OCI-LY3 (cell line): ENCODE results near the gene CLDN24.

Experiments used
- H2AFZ ChIP-seq: fragments of 200-600, 300-600 bp; shearing (Covaris generic); 2 replicates; pipeline ENCODE4 v1.6.0; 2014; ENCODE audit warnings: antibody characterized with exemption, low read depth, low read length
- H3K27ac ChIP-seq: fragments of 200-600, 300-600 bp; sonication (generic); 2 replicates; pipeline ENCODE4 v1.5.1; 2014; ENCODE audit warnings: mild to moderate bottlenecking, low read length, moderate library complexity, mixed read lengths
- H3K27me3 ChIP-seq: fragments of 200-600, 300-600 bp; sonication (generic); 2 replicates; pipeline ENCODE4 v1.6.1; 2014; ENCODE audit warnings: low read depth, low read length, mixed read lengths
- H3K36me3 ChIP-seq: fragments of 200-600, 300-600 bp; sonication (generic); replicated peaks from 2 replicates; pipeline ENCODE3; 2014; ENCODE audit warnings: low read depth, low read length, mixed read lengths
- H3K4me1 ChIP-seq: fragments of 300-600, 200-600 bp; sonication (generic); 2 replicates; pipeline ENCODE4 v1.6.1; 2014; ENCODE audit warnings: low read length, mixed read lengths
- H3K4me2 ChIP-seq: fragments of 200-600, 300-600 bp; sonication (generic); 2 replicates; pipeline ENCODE4 v1.6.1; 2014; ENCODE audit warnings: low read length, mixed read lengths
- H3K4me3 ChIP-seq: fragments of 300-600, 200-600 bp; sonication (generic); 2 replicates; pipeline ENCODE4 v1.5.1; 2014; ENCODE audit warnings: antibody characterized with exemption, mild to moderate bottlenecking, low read length, moderate library complexity
- H3K79me2 ChIP-seq: fragments of 300-600, 200-600 bp; shearing (Covaris generic); 2 replicates; pipeline ENCODE4 v1.6.1; 2014; ENCODE audit warnings: mild to moderate bottlenecking, low read length, mixed read lengths
- H3K9ac ChIP-seq: fragments of 300-600, 200-600 bp; shearing (Covaris generic); 2 replicates; pipeline ENCODE4 v1.6.0; 2014; ENCODE audit warnings: mild to moderate bottlenecking, low read length, moderate library complexity
- H3K9me3 ChIP-seq: fragments of 200-600, 300-600 bp; shearing (Covaris generic); 2 replicates; pipeline ENCODE4 v1.6.1; 2014; ENCODE audit warnings: low read length, mixed read lengths; ENCODE audit not compliant: insufficient read depth
- H4K20me1 ChIP-seq: fragments of 200-600, 300-600 bp; sonication (generic); 2 replicates; pipeline ENCODE4 v1.6.1; 2016; ENCODE audit warnings: low read length, mixed read lengths; ENCODE audit not compliant: insufficient read depth
- CTCF ChIP-seq: fragments of 200-600, 300-600 bp; sonication (generic); IDR thresholded peaks from 2 replicates; pipeline ENCODE4 v1.5.1; 2014; ENCODE audit warnings: antibody characterized with exemption, low read length, low read depth
- EZH2phosphoT487 ChIP-seq: fragments of 200-600 bp; shearing (Covaris generic); IDR thresholded peaks from 2 replicates; pipeline ENCODE4 v1.6.1; 2018; ENCODE audit warnings: antibody characterized with exemption, mixed run types, low read depth

CLDN24 gene

GRCh38 chr4:183287677-183288076, 34.5 kb downstream of the CLDN24 start:
- Histone ChIP-seq H3K27me3 (no peaks in the 10 kb centered on the region), H2AFZ (0 out of 2 replicates have a peak overlapping the region, but pooled peaks have one; percentile 2), H3K4me3 (peak overlapping the region; percentile 56), H3K9me3 (no peaks in the 10 kb centered on the region), H3K9ac (peak overlapping the region; percentile 77), H4K20me1 (no peaks in the 10 kb centered on the region), H3K27ac (peak overlapping the region; percentile 93), H3K4me2 (peak overlapping the region; percentile 76), H3K36me3 (peaks cover 10% of the 10 kb centered on the region), H3K4me1 (peaks cover 66% of the 10 kb centered on the region), H3K79me2 (peaks cover 3% of the 10 kb centered on the region; the same call in 1 of the 2 replicates)
- TF ChIP-seq CTCF (no peak), EZH2phosphoT487 (no peak)

DNA sequence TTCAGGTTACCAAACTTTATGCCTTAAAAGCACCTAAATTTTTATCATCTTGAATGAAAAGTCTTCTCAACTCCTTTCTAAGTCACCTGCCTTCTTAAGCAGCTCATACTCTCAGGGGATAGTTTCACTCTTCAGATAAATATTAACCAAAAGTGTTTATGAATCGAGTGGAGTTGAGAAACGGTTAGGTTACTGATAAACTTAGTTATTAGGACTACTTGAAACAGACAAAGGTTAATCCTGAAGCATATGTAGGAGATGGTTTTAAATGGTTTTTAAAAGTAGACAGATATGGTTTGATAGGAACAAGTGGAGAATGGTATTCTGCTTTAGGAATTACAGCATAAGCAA, 34.9 kb downstream of the CLDN24 start:
- Histone ChIP-seq H3K4me1 (peaks cover 66% of the 10 kb centered on the region), H3K36me3 (peaks cover 10% of the 10 kb centered on the region), H3K4me3 (peak overlapping the region; percentile 56)

GRCh38 chr4:183286590-183287308, 35.5 kb downstream of the CLDN24 start:
- no peaks in the 10 kb centered on the region for H3K9me3 ChIP-seq
- H3K27me3 ChIP-seq: no peaks in the 10 kb centered on the region
- peak overlapping the region; percentile 77 for H3K9ac ChIP-seq
- peaks cover 10% of the 10 kb centered on the region for H3K36me3 ChIP-seq
- peak overlapping the region; percentile 51; the same call in 1 of the 2 replicates for H2AFZ ChIP-seq
- peak overlapping the region; percentile 56 for H3K4me3 ChIP-seq
- TF ChIP-seq CTCF: peak; percentile 64
- TF ChIP-seq EZH2phosphoT487: no peak
- peaks cover 66% of the 10 kb centered on the region for H3K4me1 ChIP-seq
- peak overlapping the region; percentile 93 for H3K27ac ChIP-seq
- peak overlapping the region; percentile 76 for H3K4me2 ChIP-seq
- H4K20me1 ChIP-seq: no peaks in the 10 kb centered on the region
- peaks cover 3% of the 10 kb centered on the region; the same call in 1 of the 2 replicates for H3K79me2 ChIP-seq

More for the DNA sequence above, 34.9 kb downstream of the CLDN24 start:
- Histone ChIP-seq H3K9me3 (no peaks in the 10 kb centered on the region), H3K79me2 (peaks cover 3% of the 10 kb centered on the region; the same call in 1 of the 2 replicates), H2AFZ (0 out of 2 replicates have a peak overlapping the region, but pooled peaks have one; percentile 2), H3K27ac (peak overlapping the region; percentile 93), H4K20me1 (no peaks in the 10 kb centered on the region), H3K27me3 (no peaks in the 10 kb centered on the region), H3K9ac (peak overlapping the region; percentile 77), H3K4me2 (peak overlapping the region; percentile 76)
- TF ChIP-seq EZH2phosphoT487 (no peak), CTCF (no peak)

GRCh38 chr4:183285886-183286285, 36.3 kb downstream of the CLDN24 start:
- H3K4me2 ChIP-seq: peak overlapping the region; percentile 76; the same call in 1 of the 2 replicates
- TF ChIP-seq EZH2phosphoT487 (no peak), CTCF (no peak)
- H3K9me3 ChIP-seq: no peaks in the 10 kb centered on the region
- no peaks in the 10 kb centered on the region for H4K20me1 ChIP-seq
- no peaks in the 10 kb centered on the region for H3K27me3 ChIP-seq
- H3K9ac ChIP-seq: peak overlapping the region; percentile 77
- peaks cover 60% of the 10 kb centered on the region for H3K4me1 ChIP-seq
- peaks cover 5% of the 10 kb centered on the region for H3K36me3 ChIP-seq
- peaks cover 1% of the 10 kb centered on the region; the same call in 1 of the 2 replicates for H3K79me2 ChIP-seq
- H3K4me3 ChIP-seq: no peak overlapping the region
- peak overlapping the region; percentile 51 for H2AFZ ChIP-seq
- H3K27ac ChIP-seq: peak overlapping the region; percentile 93
